Skin of body (tissue), 2 donors: ENCODE results near the gene COPZ1. TPM values are rescaled to one million over a fixed set of nuclear protein-coding genes. Genes with fewer than 3 reads are reported as not detected.
"Not testable (repeated sequence)": the region's sequence is repeated elsewhere in the genome, so short reads cannot be mapped to it uniquely, and the experiment has no call there.

Experiments used
- DNase-seq: peaks from one replicate; lab custom pipeline; 2025; lab: John Stamatoyannopoulos, UW
- total RNA-seq: library from RNA; depleted of rRNA; stranded (reverse); fragments of >200 nt; gene quantifications from one replicate; pipeline ENCODE4 v1.2.3, GENCODE V29; 2014

The COPZ1 gene
- total RNA-seq, 1 donor from 2014 or later = 65.3 TPM

- DNase-seq = no peak
These were observed 6.5 kb downstream of the COPZ1 start for GRCh38 chr12:54331461-54331860.

- DNase-seq = no peak
These were observed 8.6 kb downstream of the COPZ1 start for GRCh38 chr12:54333420-54334034.

- no peak for DNase-seq
These were observed 12.4 kb downstream of the COPZ1 start for GRCh38 chr12:54337280-54337842.

GRCh38 chr12:54337854-54338650 lies 13.1 kb downstream of the COPZ1 start:
- DNase-seq = no peak

GRCh38 chr12:54338698-54339296 lies 13.9 kb downstream of the COPZ1 start:
- DNase-seq = no peak

- no peak for DNase-seq
These were observed 15.9 kb downstream of the COPZ1 start for GRCh38 chr12:54340846-54341245.

GRCh38 chr12:54341378-54342300 lies 16.7 kb downstream of the COPZ1 start:
- no peak for DNase-seq

- no peak for DNase-seq
These were observed 24.1 kb downstream of the COPZ1 start for GRCh38 chr12:54349036-54349435.

GRCh38 chr12:54349679-54350078 lies 24.7 kb downstream of the COPZ1 start:
- no peak for DNase-seq

- no peak for DNase-seq
These were observed 25.8 kb downstream of the COPZ1 start for GRCh38 chr12:54350743-54351142.

GRCh38 chr12:54351341-54351740 lies 26.4 kb downstream of the COPZ1 start:
- no peak for DNase-seq

- DNase-seq = peak; percentile 65
These were observed 27.1 kb downstream of the COPZ1 start for GRCh38 chr12:54352022-54352531.

GRCh38 chr12:54352891-54353874 lies 28.3 kb downstream of the COPZ1 start:
- DNase-seq = peak; percentile 88

GRCh38 chr12:54354271-54354670 lies 29.3 kb downstream of the COPZ1 start:
- not testable (repeated sequence) for DNase-seq

- no peak for DNase-seq
These were observed 30.3 kb downstream of the COPZ1 start for GRCh38 chr12:54355104-54355815.

- DNase-seq = no peak
These were observed 31.3 kb downstream of the COPZ1 start for GRCh38 chr12:54356228-54356627.

GRCh38 chr12:54356951-54357356 lies 32.0 kb downstream of the COPZ1 start:
- DNase-seq = peak; percentile 36

- DNase-seq = no peak
These were observed 32.7 kb downstream of the COPZ1 start for GRCh38 chr12:54357506-54358190.
